Fibroblast of gingiva (primary cell): ENCODE results near the gene NDUFA11.

Experiments used
- DNase-seq: peaks from one replicate; pipeline ENCODE4 v3.0.0-alpha.2; 2011; ENCODE audit warnings: low read depth

NDUFA11 gene

GRCh38 chr19:5932609-5933262 lies 29.1 kb upstream of the NDUFA11 start:
- DNase-seq, result no peak

DNA sequence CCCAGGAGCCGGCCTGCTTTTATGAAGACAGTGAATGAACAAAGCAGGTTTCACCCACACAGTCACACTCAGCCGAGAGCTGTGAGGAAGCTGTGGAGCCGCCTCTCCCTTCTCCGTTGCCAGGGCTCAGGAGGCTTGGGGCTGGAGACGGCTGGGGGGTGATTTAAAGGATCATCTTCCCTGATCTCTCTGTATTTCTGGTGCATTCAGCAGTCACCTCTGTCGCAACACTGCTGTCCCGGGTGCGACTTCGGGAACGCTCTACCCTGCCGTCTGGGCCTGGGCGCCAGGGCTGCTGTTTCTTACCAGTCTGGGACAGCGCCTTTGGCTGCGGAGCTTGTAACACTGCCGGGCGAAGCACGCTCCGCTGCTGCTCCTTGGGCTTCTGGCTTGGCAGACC lies 28.6 kb upstream of the NDUFA11 start:
- no peak for DNase-seq

GRCh38 chr19:5931251-5931650 lies 27.7 kb upstream of the NDUFA11 start:
- DNase-seq, result no peak

DNA sequence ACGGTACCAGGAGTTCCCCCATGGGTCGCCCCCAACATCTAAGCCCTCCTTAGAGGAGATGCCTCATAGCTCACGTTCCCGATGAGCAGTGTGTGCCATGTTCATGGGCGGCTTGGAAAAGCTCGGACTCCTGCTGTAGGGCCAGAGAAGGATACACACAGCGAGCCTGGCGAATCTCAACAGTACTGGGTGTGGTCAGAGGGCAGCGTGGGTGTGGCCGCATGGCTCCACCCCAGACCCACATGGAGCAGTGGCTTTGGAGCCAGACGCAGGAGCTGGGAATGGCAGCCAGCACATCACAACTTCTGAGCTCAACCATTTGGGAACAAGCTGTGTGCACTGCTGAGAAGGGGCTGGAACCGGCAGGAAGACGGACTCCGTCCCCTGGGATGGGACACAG lies 26.0 kb upstream of the NDUFA11 start:
- no peak for DNase-seq

GRCh38 chr19:5929179-5929578 lies 25.6 kb upstream of the NDUFA11 start:
- DNase-seq, result no peak

GRCh38 chr19:5927441-5927821 lies 23.8 kb upstream of the NDUFA11 start:
- DNase-seq, result no peak

DNA sequence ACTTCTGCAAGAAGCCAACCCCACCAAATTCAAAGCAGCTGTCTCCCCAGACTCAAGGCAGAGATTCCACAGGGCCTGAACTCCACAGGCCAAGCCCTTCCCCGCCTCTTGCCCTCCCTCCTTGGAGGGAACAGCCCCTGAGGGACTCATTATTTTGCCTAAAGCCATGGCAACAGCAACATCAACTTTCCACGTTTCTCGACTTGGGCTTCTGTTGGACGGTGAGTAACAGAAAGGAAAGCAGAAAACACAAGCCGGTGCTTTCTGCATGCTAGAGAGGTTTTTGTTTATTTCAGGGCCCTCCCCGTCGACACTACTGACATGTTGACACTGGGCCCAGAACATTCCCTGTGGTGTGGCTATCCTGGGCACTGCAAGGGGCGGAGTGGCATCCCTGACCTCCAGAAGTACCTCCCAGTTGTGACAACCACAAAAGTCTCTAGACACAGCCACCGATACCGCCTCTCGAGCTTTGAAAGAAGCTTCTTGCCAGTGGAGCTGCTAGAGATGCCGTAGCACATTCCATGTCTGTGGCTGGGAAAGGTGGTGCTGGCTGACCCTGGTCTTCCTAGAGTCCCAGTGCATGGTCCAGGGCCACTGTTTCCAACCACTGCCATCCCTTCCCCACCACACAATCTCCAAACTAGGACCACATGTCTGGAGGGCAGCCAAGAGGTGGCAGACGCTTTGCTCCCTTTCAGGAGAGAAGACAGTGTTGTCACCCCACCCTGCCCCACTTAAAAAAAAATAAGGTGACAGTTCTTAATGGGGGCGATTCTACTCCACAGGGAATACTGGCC lies 23.3 kb upstream of the NDUFA11 start:
- peak; percentile 98 for DNase-seq

- DNase-seq, result no peak
Observed at GRCh38 chr19:5925830-5926427, 22.3 kb upstream of the NDUFA11 start.

GRCh38 chr19:5923356-5923755 lies 19.8 kb upstream of the NDUFA11 start:
- no peak for DNase-seq

GRCh38 chr19:5922161-5922545 lies 18.6 kb upstream of the NDUFA11 start:
- no peak for DNase-seq

DNA sequence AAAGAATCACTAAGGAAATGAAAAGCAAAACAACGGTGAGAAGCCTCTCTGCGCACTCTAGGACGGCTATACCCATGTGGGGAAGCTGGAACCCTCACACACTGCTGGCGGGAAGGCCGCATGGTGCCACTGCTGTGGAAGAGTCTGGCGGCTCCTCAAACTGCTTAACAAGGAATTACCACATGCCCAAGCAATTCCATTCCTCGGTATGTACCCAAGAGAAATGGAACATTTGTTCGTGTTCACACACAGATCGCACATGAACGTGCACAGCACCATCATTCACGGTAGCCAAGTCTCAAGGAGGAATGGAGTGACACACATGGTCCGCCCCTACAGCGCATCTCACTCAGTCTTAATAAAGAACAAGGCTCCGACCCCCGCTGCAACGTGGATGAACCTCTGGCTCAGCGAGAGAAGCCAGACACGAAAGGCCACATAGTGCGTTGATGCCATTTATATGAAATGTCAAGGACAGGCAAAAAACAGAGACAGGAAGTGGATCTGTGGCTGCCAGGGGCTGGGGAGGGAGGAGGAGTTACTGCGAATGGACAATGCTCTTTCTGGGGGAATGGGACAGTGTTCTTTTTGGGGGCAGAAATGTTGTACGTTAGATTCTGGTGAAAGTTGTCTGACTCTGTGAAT lies 18.0 kb upstream of the NDUFA11 start:
- DNase-seq, result no peak

DNA sequence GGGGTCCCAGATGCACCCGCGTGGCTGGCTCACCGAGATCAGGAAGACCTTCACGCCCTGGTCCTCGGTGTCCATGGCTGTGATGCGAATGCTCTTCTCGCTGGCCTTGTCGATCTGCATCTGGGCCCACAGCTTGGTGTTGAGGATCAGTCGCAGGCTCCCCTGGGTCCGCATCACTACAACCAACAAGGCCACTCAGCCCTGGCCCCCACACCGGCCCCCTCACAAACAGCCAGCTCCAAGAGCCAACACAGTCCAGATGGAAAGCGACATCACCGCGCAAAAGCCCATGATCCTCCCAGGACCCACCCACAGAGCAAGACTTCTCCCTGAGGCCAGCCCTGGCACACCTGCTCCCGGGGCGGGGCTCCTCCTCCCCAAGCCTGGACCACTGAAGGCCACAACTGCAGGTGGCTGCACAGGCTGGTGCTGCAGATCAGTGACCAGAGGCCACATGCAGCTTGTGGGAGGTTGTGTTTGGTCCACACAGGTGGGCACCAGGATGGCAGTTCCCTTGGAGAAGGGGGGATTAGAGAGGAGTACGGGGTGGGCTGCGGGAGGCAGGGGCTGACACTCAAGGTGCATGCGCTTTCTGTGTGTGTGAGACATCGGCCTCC lies 15.0 kb upstream of the NDUFA11 start:
- no peak for DNase-seq

DNA sequence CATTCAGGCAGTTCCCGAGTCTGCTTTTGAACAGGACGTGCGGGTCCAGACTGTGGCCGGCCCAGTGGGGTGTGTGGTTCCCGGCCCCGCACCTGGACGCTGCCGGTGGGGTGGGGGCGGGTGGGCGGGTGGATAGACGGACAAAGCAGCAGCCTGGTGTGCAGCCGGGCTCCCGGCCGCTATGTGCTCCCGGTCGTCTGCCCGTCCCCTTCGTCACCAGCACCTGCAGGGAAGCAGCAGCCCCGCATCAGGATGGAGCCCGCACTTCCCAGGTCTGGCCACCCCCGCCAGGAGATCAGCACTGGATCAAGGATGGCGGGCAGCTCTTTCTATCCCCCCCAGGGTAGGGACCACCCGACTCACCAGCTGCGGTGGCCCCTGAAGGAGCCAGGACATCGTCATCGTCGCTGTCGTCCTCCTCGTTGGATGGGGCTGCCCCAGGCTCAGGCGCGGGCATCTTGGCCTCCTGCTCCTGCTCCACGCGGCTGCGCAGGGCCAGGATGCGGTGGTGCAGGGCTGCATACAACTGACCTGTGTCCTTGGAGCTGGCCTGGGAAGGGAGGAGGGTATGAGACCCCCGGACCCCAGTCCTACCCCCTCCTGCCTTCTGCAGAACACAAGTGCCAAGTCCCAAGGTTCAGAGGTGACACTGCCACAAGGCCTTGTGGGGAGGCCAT lies 14.0 kb upstream of the NDUFA11 start:
- DNase-seq, result no peak

- DNase-seq, result no peak
Observed at GRCh38 chr19:5916181-5916708, 12.7 kb upstream of the NDUFA11 start.

DNA sequence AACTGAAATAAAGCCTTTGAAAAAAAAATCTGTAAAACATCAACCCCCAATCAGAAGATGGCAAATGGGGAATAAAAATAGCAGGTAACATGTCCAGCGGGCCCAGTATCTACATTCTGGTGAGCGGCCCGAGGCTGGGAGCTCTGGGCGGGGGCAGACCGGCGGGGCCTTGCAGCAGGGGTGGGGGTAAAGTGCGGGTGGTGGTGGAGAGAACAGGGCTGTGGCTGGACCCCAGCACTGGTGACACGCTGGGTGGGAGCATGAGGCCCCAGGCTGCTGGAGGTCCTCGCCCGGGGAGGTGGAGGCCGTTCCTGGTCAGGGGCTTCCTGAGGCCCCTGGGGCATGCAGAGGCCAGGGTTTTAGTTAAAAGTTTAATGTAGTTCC lies 12.2 kb upstream of the NDUFA11 start:
- no peak for DNase-seq

DNA sequence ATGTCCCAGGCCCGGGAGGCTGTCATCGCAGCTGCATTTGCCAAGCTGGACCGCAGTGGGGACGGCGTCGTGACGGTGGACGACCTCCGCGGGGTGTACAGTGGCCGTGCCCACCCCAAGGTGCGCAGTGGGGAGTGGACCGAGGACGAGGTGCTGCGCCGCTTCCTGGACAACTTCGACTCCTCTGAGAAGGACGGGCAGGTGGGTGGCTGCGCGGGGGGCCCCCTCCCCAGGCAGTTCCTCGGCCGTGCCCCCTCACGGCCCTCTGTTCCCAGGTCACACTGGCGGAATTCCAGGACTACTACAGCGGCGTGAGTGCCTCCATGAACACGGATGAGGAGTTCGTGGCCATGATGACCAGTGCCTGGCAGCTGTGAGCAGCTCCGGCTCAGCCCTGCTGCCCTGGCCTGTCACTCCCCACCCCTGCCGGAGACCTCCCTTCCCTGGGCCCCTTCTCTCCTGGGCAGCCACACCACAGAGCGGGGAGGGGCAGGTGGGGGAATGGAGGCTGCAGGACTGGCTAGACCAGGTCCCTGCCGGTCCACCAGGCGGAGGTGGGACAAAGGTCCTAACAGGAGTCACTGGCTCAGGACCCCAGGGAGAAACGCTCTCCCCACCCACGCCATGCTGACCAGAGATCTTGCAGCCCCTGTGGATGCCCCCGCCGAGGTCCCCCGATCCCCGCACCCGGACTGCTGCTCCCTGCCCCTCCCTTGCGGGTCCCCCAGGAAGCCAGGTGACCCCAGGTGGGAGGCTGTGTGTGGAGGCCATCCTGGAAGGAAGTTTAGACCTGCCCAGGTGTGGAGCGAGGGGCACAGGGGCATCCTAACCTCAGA lies 11.6 kb upstream of the NDUFA11 start:
- DNase-seq, result no peak

- no peak for DNase-seq
Observed at GRCh38 chr19:5914358-5914774, 10.8 kb upstream of the NDUFA11 start.

DNA sequence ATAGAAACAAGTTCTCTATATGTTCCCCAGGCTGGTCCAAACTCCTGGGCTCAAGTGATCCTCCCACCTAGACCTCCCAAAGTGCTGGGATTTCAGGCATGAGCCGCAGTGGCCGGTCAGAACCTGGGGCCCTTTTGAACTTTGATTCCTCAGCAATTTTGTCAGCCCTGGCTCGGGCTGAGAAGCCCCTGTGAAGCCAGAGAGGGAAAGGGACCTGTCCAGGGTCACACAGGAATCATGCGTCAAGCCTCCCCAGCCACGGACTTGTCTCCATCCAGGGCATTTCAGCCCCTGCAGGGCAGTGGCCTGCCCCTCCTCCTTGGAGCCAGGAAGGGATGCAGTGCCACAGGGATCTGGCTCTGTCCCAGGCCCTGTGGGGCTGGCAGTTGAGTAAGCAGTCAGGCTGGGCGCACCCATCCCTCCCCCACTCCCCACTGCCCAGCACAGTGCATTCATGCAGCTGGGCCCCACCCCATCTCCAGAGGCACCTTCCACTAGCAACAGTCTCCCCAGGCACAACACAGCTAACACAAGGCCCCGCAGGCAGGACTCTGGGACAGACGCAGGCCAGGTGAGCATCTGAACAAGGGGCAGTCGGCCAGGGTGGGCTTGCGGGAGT lies 10.3 kb upstream of the NDUFA11 start, which contains the start of gene CAPS:
Gene CAPS (plus strand): TSS at position 516 of the 619 bp plus-strand sequence. CDS start 153 bp downstream, outside the sequence.
- DNase-seq, result peak; percentile 90

GRCh38 chr19:5911366-5911765 lies 7.8 kb upstream of the NDUFA11 start:
- DNase-seq, result peak; percentile 26

DNA sequence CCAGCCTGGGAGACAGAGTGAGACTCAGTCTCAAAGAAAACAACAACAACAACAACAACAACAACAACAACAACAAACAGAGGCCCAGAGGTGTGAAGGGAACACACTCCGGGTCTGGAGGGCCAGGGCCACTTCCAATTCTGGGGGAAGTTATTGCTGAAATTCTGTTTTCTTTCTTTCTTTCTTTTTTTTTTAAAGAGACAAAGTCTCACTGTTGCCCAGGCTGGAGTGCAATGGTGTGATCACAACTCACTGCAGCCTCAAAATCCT lies 7.0 kb upstream of the NDUFA11 start:
- no peak for DNase-seq
